Ishikawa (cell line): Measurements from ENCODE around the gene CHST5.

Experiments used
- EP300 ChIP-seq: IDR thresholded peaks from 2 replicates; pipeline ENCODE4 v1.6.1; 2012; ENCODE audit warnings: borderline replicate concordance
- RAD21 ChIP-seq: IDR thresholded peaks from 2 replicates; pipeline ENCODE4 v1.6.1; 2012; ENCODE audit warnings: low read depth
- TEAD4 ChIP-seq: IDR thresholded peaks from 2 replicates; pipeline ENCODE4 v1.6.1; 2012
- YY1 ChIP-seq: IDR thresholded peaks from 2 replicates; pipeline ENCODE4 v1.6.1; 2012; ENCODE audit warnings: low read depth

DNA sequence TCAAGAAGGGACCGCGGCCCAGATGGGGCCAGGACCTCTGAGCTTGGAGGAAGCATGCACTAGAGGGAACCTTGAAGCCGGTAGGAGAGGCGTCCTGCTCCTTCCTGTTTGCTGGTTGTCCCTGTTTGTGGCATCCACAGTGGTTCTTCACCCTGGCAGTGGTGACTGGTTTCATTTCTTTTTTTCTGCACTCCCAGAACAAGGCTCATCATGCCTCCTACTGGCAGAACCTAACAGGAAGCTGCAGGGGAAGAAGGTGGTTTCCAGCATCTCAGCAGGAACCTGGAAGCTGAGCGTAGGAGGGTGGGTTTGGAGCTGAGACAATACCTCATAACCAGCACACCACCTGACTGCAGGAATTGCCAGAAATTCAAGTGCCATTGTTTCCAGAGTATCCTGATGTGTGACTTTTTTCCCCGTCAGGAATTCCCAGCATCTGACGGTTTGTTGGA is 14.3 kb upstream of the CHST5 start:
- TF ChIP-seq EP300, result peak; percentile 77; the same call in 1 of the 2 replicates
- peak; percentile 94 for TF ChIP-seq RAD21
- peak; percentile 83 for TF ChIP-seq TEAD4
- peak; percentile 38; the same call in 1 of the 2 replicates for TF ChIP-seq YY1
